GM18519 (cell line): Measurements from ENCODE around the gene ATP11A.

Experiments used
- ATAC-seq: cut with Tn5 transposase; IDR thresholded peaks from one replicate; pipeline ENCODE4 v1.9.1; 2021; ENCODE audit warnings: mild to moderate bottlenecking, moderate library complexity; ENCODE audit not compliant: unreplicated experiment, low FRiP score

ATP11A gene

DNA sequence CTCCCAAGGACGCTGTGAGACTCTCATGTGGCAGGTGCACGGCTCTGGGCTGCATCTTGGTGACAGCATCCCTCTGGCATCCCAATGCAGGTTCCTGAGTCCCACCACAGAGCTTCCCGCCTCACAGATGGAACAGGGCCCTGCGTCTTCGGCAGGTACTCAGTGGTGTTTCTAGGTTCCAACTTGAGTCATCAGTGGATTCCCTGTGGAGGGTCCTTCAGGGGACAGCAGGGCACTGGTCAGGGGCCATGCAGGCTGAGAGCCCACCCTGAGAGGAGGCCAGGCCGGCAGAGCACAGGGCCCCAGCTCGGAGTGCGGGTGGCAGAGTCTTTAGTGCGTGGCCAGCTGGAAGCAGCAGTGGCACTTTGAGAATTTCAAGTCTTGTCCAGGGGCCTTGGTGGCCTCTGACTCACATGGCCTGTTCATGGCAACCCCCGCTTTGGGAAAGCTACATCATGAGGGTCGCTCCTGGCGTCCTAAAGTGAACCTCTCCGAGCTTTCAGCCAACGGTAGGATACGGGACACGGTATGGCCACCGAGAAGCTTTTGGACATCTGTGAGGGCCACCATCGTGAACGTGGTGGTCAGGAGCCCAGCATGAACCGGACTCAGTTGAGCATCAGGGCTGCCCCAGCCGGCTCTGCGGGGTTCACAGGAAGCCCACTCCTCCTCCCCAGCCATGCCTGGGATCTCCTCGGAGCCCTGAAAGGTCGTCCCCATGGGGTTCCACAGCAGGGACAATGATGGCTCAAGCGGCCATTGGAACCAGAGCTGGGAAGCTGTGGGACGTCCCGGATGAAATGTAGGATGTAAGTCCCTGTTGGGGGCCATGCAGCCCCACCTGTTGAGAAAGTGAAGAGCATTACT lies 207.1 kb downstream of the ATP11A start:
- no peak for ATAC-seq

GRCh38 chr13:112897603-112897955 lies 207.7 kb downstream of the ATP11A start:
- no peak for ATAC-seq

GRCh38 chr13:112897956-112898620 lies 208.2 kb downstream of the ATP11A start:
- ATAC-seq: no peak

GRCh38 chr13:112898621-112899280 lies 208.9 kb downstream of the ATP11A start:
- ATAC-seq: no peak

- ATAC-seq: no peak
Observed at GRCh38 chr13:112899281-112900225, 209.7 kb downstream of the ATP11A start.

- ATAC-seq: no peak
Observed at GRCh38 chr13:112900226-112900600, 210.4 kb downstream of the ATP11A start.

DNA sequence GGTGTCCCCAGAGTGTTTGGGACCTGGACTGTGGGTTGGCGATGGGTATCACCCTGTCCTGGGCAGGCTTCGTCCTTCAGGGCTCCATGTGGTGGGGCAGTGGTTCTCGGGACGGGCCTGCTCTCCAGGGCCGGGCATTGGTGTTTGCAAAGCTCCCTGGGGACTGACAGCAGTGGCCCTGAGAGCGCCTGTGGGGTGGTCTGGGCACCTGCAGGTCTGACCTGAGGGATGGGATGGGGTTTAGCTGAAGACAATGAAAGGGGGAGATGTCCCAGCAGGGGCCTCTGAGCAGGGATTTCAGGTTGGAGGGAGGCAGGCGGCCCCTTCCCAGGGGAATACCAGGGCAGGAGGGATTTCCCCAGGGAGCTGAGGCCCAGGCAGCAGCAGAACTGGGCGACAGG lies 210.9 kb downstream of the ATP11A start:
- no peak for ATAC-seq

DNA sequence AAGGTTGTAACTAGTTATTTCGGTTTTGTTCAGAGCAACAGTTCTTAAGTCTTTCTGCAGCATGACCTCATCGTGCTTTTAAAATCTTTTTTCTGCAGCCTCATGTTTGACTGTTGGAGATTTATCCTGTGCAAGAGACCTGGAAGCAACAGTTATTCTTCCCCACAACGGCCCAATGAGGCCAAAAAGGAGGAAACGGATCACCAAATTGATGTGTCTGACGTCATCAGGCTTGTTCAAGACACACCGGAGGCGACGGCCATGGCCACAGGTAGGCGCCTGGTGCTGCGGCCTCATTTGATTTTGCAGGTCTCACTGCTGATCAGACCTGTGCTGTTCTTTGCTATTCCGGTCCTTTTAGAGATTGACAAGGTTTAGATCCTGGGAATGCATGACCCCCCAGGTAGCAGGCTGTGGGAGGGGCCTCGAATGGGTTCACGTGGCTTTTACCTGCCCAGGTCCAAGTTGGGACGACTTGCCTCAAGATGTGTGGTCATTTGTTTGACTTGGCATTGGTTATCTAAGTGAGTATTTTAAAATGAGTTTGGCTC lies 212.3 kb downstream of the ATP11A start:
- ATAC-seq: no peak

GRCh38 chr13:112902669-112903068 lies 212.8 kb downstream of the ATP11A start:
- ATAC-seq: no peak

DNA sequence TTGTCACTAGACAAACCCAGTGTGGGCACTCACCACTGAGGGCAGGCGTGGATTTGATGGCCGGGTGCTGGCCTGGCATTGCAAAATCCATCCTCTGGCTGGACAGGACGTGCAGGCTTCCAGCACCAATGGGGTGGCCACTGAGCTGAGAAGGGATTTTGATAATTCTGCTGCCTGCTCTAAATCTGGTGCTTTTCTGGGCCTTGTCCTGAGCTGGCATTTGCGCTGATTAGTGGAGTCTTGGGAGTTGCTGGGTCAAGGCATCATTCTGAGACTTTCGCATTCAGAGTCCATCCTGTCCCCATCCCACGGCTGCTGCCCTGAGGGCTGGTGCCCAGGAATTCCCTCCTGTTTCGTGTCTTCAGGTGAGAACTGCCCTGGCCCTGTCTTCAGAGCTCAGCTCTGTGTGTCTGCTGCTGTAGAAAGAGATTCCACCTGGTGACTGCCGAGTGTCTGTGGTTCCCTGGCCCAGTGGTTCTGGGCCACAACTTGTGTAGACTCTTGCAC lies 213.3 kb downstream of the ATP11A start:
- ATAC-seq: no peak

GRCh38 chr13:112903606-112904195 lies 213.9 kb downstream of the ATP11A start:
- ATAC-seq: no peak

GRCh38 chr13:112904436-112904960 lies 214.7 kb downstream of the ATP11A start:
- no peak for ATAC-seq

GRCh38 chr13:112905086-112905485 lies 215.2 kb downstream of the ATP11A start:
- ATAC-seq: no peak

- no peak for ATAC-seq
Observed at GRCh38 chr13:112905619-112905989, 215.8 kb downstream of the ATP11A start.

DNA sequence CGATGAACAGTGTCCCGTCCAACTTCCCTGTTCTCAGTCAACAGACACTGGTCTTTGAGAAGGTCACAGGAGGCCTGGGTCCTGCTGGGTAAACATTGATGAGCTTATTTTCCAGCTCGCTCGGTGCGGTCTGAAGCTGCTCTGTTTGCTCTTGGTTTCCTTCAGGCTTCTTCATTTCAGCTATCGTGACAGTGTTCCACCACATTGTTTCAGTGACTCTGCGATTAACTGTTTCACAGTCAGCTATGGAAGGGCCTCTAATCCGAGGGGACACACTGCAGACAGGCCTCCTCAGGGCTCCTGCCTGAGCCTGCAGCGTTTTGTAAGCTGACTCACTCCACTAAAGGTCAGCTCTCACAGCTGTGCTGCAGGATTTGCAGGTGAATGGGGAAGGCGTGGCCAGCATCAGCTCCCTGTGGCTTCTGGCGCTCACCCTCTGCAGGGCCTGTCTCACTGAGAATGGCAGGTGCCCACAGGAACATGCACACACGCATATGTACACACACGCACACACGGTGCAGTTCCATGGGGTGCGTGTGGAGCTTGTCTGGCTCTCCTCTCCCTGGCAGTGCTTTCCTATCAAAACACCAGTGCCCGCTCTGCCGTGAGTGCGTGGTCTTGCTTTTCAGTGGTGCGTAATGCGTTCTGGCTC lies 216.3 kb downstream of the ATP11A start:
- no peak for ATAC-seq

DNA sequence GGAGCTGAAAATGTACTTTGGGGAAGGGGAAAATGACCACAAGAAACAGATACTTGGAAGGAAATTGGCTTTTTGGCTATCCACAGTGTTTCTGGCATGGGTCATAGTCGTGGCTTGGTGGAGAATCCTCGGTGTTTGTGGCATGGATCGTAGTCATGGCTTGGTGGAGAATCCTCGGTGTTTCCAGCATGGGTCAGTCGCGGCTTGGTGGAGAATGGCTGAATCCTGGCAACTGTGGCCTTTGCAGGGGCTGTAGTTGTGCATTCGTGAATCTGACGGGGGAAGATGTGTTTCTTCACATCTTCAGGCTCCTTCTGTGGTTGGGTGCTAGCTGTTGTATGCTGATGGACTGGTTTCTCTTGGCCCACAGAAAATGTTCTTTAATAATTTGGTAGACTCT lies 217.4 kb downstream of the ATP11A start:
- ATAC-seq: no peak

- ATAC-seq: no peak
Observed at GRCh38 chr13:112907871-112908331, 218.1 kb downstream of the ATP11A start.

DNA sequence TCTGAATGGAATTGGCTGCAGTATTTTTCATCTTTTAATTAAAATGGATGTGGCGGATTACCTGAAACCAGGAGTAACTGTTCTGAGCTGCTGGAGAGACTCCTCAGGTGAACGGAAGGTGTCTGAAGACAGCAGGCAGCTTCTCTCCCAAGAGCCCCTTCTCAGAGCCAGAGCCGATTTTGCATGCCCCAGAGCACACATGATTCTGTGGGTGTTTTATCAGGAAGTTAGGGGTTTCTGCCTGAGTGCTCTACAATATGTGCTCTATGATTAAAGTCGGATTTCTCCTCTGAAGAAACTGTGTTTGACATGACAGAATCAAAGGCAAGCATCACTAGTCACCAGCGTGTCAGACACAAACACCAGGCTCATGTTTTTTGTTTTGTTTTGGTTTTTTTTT lies 218.5 kb downstream of the ATP11A start:
- ATAC-seq: no peak

DNA sequence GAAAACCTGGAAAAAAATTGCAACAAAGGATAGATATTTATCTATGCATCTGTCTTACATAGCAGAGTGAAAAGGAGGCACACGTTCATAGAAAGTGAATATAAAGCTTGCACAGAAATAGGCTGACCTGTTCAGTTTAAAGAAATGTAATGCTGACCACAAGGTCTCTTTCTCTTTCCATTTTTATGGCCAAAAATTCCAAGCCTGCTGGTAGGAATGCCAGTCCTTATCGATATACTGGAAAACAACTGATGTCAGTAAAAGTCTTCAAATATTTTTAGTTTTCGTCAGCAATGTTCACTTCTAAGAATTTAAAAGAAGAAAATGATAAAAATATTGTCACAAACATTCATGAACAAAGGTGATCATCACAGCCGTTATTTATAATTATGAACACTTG lies 220.2 kb downstream of the ATP11A start:
- no peak for ATAC-seq
